Measurements from ENCODE around the gene TFDP1.

The TFDP1 gene

GRCh38 chr13:113598481-113598880 is 13.9 kb downstream of the TFDP1 start:
- Histone ChIP-seq H3K4me3 (ENCODE audit: low read length) (no peak overlapping the region), H3K27ac (ENCODE audit: low read depth, low read length) (no peak overlapping the region), H3K9ac (ENCODE audit: low read length) (no peak overlapping the region), H3K27me3 (ENCODE audit: control insufficient read depth, insufficient read depth, low read length) (no peaks in the 10 kb centered on the region), H3K36me3 (ENCODE audit: control insufficient read depth, insufficient read depth, low read length) (no peaks in the 10 kb centered on the region), H3K4me1 (ENCODE audit: control insufficient read depth, insufficient read depth, low read length) (no peaks in the 10 kb centered on the region)

GRCh38 chr13:113599391-113599790 is 14.8 kb downstream of the TFDP1 start:
- H3K36me3 ChIP-seq (ENCODE audit: control insufficient read depth, insufficient read depth, low read length) = no peaks in the 10 kb centered on the region
- no peak overlapping the region for H3K27ac ChIP-seq (ENCODE audit: low read depth, low read length)
- H3K4me3 ChIP-seq (ENCODE audit: low read length) = no peak overlapping the region
- H3K9ac ChIP-seq (ENCODE audit: low read length) = no peak overlapping the region
- H3K4me1 ChIP-seq (ENCODE audit: control insufficient read depth, insufficient read depth, low read length) = no peaks in the 10 kb centered on the region
- no peaks in the 10 kb centered on the region for H3K27me3 ChIP-seq (ENCODE audit: control insufficient read depth, insufficient read depth, low read length)

- H3K27ac ChIP-seq (ENCODE audit: low read depth, low read length) = no peak overlapping the region
- no peak overlapping the region for H3K4me3 ChIP-seq (ENCODE audit: low read length)
- no peaks in the 10 kb centered on the region for H3K36me3 ChIP-seq (ENCODE audit: control insufficient read depth, insufficient read depth, low read length)
- no peaks in the 10 kb centered on the region for H3K4me1 ChIP-seq (ENCODE audit: control insufficient read depth, insufficient read depth, low read length)
- no peak overlapping the region for H3K9ac ChIP-seq (ENCODE audit: low read length)
- no peaks in the 10 kb centered on the region for H3K27me3 ChIP-seq (ENCODE audit: control insufficient read depth, insufficient read depth, low read length)
Observed at GRCh38 chr13:113601166-113602070, 16.9 kb downstream of the TFDP1 start.

- H3K27ac ChIP-seq (ENCODE audit: low read depth, low read length) = no peak overlapping the region
- no peaks in the 10 kb centered on the region for H3K27me3 ChIP-seq (ENCODE audit: control insufficient read depth, insufficient read depth, low read length)
- no peaks in the 10 kb centered on the region for H3K36me3 ChIP-seq (ENCODE audit: control insufficient read depth, insufficient read depth, low read length)
- no peaks in the 10 kb centered on the region for H3K4me1 ChIP-seq (ENCODE audit: control insufficient read depth, insufficient read depth, low read length)
- H3K4me3 ChIP-seq (ENCODE audit: low read length) = no peak overlapping the region
- H3K9ac ChIP-seq (ENCODE audit: low read length) = no peak overlapping the region
Observed at GRCh38 chr13:113602291-113602988, 17.9 kb downstream of the TFDP1 start.

- no peak overlapping the region for H3K27ac ChIP-seq (ENCODE audit: low read depth, low read length)
- no peak overlapping the region for H3K9ac ChIP-seq (ENCODE audit: low read length)
- no peaks in the 10 kb centered on the region for H3K36me3 ChIP-seq (ENCODE audit: control insufficient read depth, insufficient read depth, low read length)
- H3K4me3 ChIP-seq (ENCODE audit: low read length) = no peak overlapping the region
- no peaks in the 10 kb centered on the region for H3K4me1 ChIP-seq (ENCODE audit: control insufficient read depth, insufficient read depth, low read length)
- no peaks in the 10 kb centered on the region for H3K27me3 ChIP-seq (ENCODE audit: control insufficient read depth, insufficient read depth, low read length)
Observed at GRCh38 chr13:113603116-113603710, 18.7 kb downstream of the TFDP1 start.

GRCh38 chr13:113604186-113604585 is 19.6 kb downstream of the TFDP1 start:
- H3K27me3 ChIP-seq (ENCODE audit: control insufficient read depth, insufficient read depth, low read length) = no peaks in the 10 kb centered on the region
- H3K4me3 ChIP-seq (ENCODE audit: low read length) = no peak overlapping the region
- no peak overlapping the region for H3K27ac ChIP-seq (ENCODE audit: low read depth, low read length)
- H3K9ac ChIP-seq (ENCODE audit: low read length) = no peak overlapping the region
- no peaks in the 10 kb centered on the region for H3K36me3 ChIP-seq (ENCODE audit: control insufficient read depth, insufficient read depth, low read length)
- H3K4me1 ChIP-seq (ENCODE audit: control insufficient read depth, insufficient read depth, low read length) = no peaks in the 10 kb centered on the region

GRCh38 chr13:113605461-113605860 is 20.9 kb downstream of the TFDP1 start:
- H3K9ac ChIP-seq (ENCODE audit: low read length) = no peak overlapping the region
- H3K36me3 ChIP-seq (ENCODE audit: control insufficient read depth, insufficient read depth, low read length) = no peaks in the 10 kb centered on the region
- H3K27me3 ChIP-seq (ENCODE audit: control insufficient read depth, insufficient read depth, low read length) = no peaks in the 10 kb centered on the region
- no peak overlapping the region for H3K27ac ChIP-seq (ENCODE audit: low read depth, low read length)
- H3K4me3 ChIP-seq (ENCODE audit: low read length) = no peak overlapping the region
- no peaks in the 10 kb centered on the region for H3K4me1 ChIP-seq (ENCODE audit: control insufficient read depth, insufficient read depth, low read length)

- Histone ChIP-seq H3K4me3 (ENCODE audit: low read length) (no peak overlapping the region), H3K27ac (ENCODE audit: low read depth, low read length) (no peak overlapping the region), H3K27me3 (ENCODE audit: control insufficient read depth, insufficient read depth, low read length) (no peaks in the 10 kb centered on the region), H3K4me1 (ENCODE audit: control insufficient read depth, insufficient read depth, low read length) (no peaks in the 10 kb centered on the region), H3K9ac (ENCODE audit: low read length) (no peak overlapping the region), H3K36me3 (ENCODE audit: control insufficient read depth, insufficient read depth, low read length) (peaks cover 2% of the 10 kb centered on the region)
Observed at GRCh38 chr13:113605866-113606438, 21.4 kb downstream of the TFDP1 start.

GRCh38 chr13:113607056-113607888 is 22.7 kb downstream of the TFDP1 start:
- H3K4me3 ChIP-seq (ENCODE audit: low read length) = no peak overlapping the region
- H3K36me3 ChIP-seq (ENCODE audit: control insufficient read depth, insufficient read depth, low read length) = peaks cover 6% of the 10 kb centered on the region
- H3K27ac ChIP-seq (ENCODE audit: low read depth, low read length) = no peak overlapping the region
- no peak overlapping the region for H3K9ac ChIP-seq (ENCODE audit: low read length)
- no peaks in the 10 kb centered on the region for H3K27me3 ChIP-seq (ENCODE audit: control insufficient read depth, insufficient read depth, low read length)
- H3K4me1 ChIP-seq (ENCODE audit: control insufficient read depth, insufficient read depth, low read length) = no peaks in the 10 kb centered on the region

- Histone ChIP-seq H3K9ac (ENCODE audit: low read length) (no peak overlapping the region), H3K4me3 (ENCODE audit: low read length) (no peak overlapping the region), H3K27ac (ENCODE audit: low read depth, low read length) (no peak overlapping the region), H3K36me3 (ENCODE audit: control insufficient read depth, insufficient read depth, low read length) (peaks cover 6% of the 10 kb centered on the region), H3K27me3 (ENCODE audit: control insufficient read depth, insufficient read depth, low read length) (no peaks in the 10 kb centered on the region), H3K4me1 (ENCODE audit: control insufficient read depth, insufficient read depth, low read length) (no peaks in the 10 kb centered on the region)
Observed at GRCh38 chr13:113607889-113608635, 23.5 kb downstream of the TFDP1 start.

- peaks cover 6% of the 10 kb centered on the region for H3K36me3 ChIP-seq (ENCODE audit: control insufficient read depth, insufficient read depth, low read length)
- H3K27me3 ChIP-seq (ENCODE audit: control insufficient read depth, insufficient read depth, low read length) = no peaks in the 10 kb centered on the region
- no peak overlapping the region for H3K27ac ChIP-seq (ENCODE audit: low read depth, low read length)
- no peaks in the 10 kb centered on the region for H3K4me1 ChIP-seq (ENCODE audit: control insufficient read depth, insufficient read depth, low read length)
- no peak overlapping the region for H3K4me3 ChIP-seq (ENCODE audit: low read length)
- no peak overlapping the region for H3K9ac ChIP-seq (ENCODE audit: low read length)
Observed at GRCh38 chr13:113608967-113609533, 24.5 kb downstream of the TFDP1 start.
